GM12892 (cell line): ENCODE measurements around the gene PTPRN2.
"Not testable (repeated sequence)": the region's sequence is repeated elsewhere in the genome, so short reads cannot be mapped to it uniquely, and the experiment has no call there.

Experiments
- POLR2A ChIP-seq: IDR thresholded peaks from 2 replicates; pipeline ENCODE4 v1.6.1; 2011; ENCODE audit warnings: low read depth, low read length, control low read depth
- POLR2AphosphoS5 ChIP-seq: IDR thresholded peaks from 2 replicates; pipeline ENCODE4 v1.6.1; 2011; ENCODE audit warnings: low read depth, low read length, control low read depth

- TF ChIP-seq POLR2AphosphoS5, POLR2A: not testable (repeated sequence)
Measured at GRCh38 chr7:158331826-158332450, 255.7 kb downstream of the PTPRN2 start.
